Measurements from ENCODE around the gene FAM184B.

- TF ChIP-seq, protein P1, sequence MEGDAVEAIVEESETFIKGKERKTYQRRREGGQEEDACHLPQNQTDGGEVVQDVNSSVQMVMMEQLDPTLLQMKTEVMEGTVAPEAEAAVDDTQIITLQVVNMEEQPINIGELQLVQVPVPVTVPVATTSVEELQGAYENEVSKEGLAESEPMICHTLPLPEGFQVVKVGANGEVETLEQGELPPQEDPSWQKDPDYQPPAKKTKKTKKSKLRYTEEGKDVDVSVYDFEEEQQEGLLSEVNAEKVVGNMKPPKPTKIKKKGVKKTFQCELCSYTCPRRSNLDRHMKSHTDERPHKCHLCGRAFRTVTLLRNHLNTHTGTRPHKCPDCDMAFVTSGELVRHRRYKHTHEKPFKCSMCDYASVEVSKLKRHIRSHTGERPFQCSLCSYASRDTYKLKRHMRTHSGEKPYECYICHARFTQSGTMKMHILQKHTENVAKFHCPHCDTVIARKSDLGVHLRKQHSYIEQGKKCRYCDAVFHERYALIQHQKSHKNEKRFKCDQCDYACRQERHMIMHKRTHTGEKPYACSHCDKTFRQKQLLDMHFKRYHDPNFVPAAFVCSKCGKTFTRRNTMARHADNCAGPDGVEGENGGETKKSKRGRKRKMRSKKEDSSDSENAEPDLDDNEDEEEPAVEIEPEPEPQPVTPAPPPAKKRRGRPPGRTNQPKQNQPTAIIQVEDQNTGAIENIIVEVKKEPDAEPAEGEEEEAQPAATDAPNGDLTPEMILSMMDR (IDR thresholded peaks at IDR 0.05; ENCODE audit: low read length), result no peak
- TF ChIP-seq EZH2 (optimal IDR thresholded peaks at IDR 0.05; ENCODE audit: low read depth, low read length), result no peak
- TF ChIP-seq EZH2phosphoT487 (IDR thresholded peaks at IDR 0.05; ENCODE audit: low read length), result no peak
Observed at GRCh38 chr4:17704020-17704650, 77.3 kb downstream of the FAM184B start.
